IPS-18a (cell line): Measurements from ENCODE around the gene WDR36.

Experiments
- H3K27ac ChIP-seq: one replicate; pipeline ENCODE4 v1.5.1; 2013; ENCODE audit warnings: low read length
- H3K27me3 ChIP-seq: one replicate; pipeline ENCODE4 v1.6.1; 2013; ENCODE audit warnings: mild to moderate bottlenecking, low read length; ENCODE audit not compliant: control insufficient read depth, insufficient read depth
- H3K36me3 ChIP-seq: one replicate; pipeline ENCODE4 v1.6.1; 2013; ENCODE audit warnings: low read depth, low read length; ENCODE audit not compliant: control insufficient read depth
- H3K4me1 ChIP-seq: one replicate; pipeline ENCODE4 v1.6.1; 2013; ENCODE audit warnings: low read depth, low read length; ENCODE audit not compliant: control insufficient read depth
- H3K4me3 ChIP-seq: one replicate; pipeline ENCODE4 v1.5.1; 2013; ENCODE audit warnings: low read length
- H3K9ac ChIP-seq: one replicate; pipeline ENCODE4 v1.6.1; 2013; ENCODE audit warnings: mild to moderate bottlenecking, low read length, moderate library complexity
- H3K9me3 ChIP-seq: one replicate; pipeline ENCODE4 v1.6.1; 2013; ENCODE audit warnings: low read depth, low read length; ENCODE audit not compliant: control insufficient read depth

WDR36 gene

GRCh38 chr5:111165058-111165457 is 72.9 kb downstream of the WDR36 start:
- no peak overlapping the region for H3K4me3 ChIP-seq
- no peaks in the 10 kb centered on the region for H3K36me3 ChIP-seq
- no peaks in the 10 kb centered on the region for H3K27me3 ChIP-seq
- H3K27ac ChIP-seq = no peak overlapping the region
- no peaks in the 10 kb centered on the region for H3K9me3 ChIP-seq
- no peak overlapping the region for H3K9ac ChIP-seq
- peaks cover 5% of the 10 kb centered on the region for H3K4me1 ChIP-seq

- no peaks in the 10 kb centered on the region for H3K36me3 ChIP-seq
- H3K27ac ChIP-seq = no peak overlapping the region
- no peaks in the 10 kb centered on the region for H3K9me3 ChIP-seq
- H3K4me1 ChIP-seq = peaks cover 5% of the 10 kb centered on the region
- no peak overlapping the region for H3K4me3 ChIP-seq
- H3K27me3 ChIP-seq = no peaks in the 10 kb centered on the region
- no peak overlapping the region for H3K9ac ChIP-seq
These were observed 75.4 kb downstream of the WDR36 start for GRCh38 chr5:111167551-111167950.

- Histone ChIP-seq H3K4me1 (peaks cover 5% of the 10 kb centered on the region), H3K27me3 (no peaks in the 10 kb centered on the region), H3K4me3 (no peak overlapping the region), H3K36me3 (no peaks in the 10 kb centered on the region), H3K27ac (no peak overlapping the region), H3K9me3 (no peaks in the 10 kb centered on the region), H3K9ac (no peak overlapping the region)
These were observed 76.5 kb downstream of the WDR36 start for GRCh38 chr5:111168608-111169007.

DNA sequence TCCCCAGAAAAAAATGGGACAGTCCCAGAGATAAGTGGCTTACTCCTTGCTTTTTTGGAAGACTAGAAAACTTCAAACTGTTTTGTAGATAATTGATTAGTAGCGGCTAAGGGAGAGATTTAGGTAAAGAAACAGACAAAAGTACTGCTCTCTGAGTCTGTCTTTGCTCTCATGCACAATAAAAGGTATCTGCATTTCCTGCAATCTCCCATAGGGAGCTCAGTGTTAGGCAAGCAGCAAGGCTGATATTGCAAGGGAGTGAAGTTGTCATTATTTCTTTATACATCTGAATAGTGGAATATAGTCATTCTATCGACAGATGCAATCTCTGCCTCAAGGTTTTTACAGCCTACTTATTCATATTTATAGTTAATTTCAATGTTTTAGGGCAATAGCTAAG is 77.1 kb downstream of the WDR36 start:
- no peak overlapping the region for H3K4me3 ChIP-seq
- H3K27ac ChIP-seq = no peak overlapping the region
- no peaks in the 10 kb centered on the region for H3K36me3 ChIP-seq
- no peak overlapping the region for H3K9ac ChIP-seq
- peaks cover 5% of the 10 kb centered on the region for H3K4me1 ChIP-seq
- H3K27me3 ChIP-seq = no peaks in the 10 kb centered on the region
- no peaks in the 10 kb centered on the region for H3K9me3 ChIP-seq

- H3K4me1 ChIP-seq = peaks cover 5% of the 10 kb centered on the region
- no peak overlapping the region for H3K4me3 ChIP-seq
- H3K9me3 ChIP-seq = no peaks in the 10 kb centered on the region
- H3K9ac ChIP-seq = no peak overlapping the region
- H3K36me3 ChIP-seq = no peaks in the 10 kb centered on the region
- H3K27ac ChIP-seq = no peak overlapping the region
- no peaks in the 10 kb centered on the region for H3K27me3 ChIP-seq
These were observed 78.1 kb downstream of the WDR36 start for GRCh38 chr5:111170279-111170678.

DNA sequence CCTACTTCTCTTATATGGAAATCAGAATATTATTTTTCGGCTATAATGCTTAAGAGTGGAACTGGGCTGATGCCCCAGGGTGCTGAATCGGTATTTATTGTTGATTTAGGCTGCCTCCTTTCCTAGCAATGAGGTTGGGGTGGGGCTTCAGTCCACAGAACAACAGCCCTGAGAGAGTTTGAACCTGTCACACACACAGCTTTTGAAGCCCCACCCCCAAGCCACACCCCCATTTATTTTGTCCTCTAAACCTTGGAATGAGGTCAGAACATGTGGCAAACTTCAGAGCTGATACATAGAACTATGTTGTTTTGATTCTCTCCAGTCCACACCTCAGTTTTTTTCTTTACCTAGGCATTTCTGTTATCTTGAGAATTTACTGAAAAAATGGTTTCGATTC is 80.4 kb downstream of the WDR36 start:
- Histone ChIP-seq H3K36me3 (no peaks in the 10 kb centered on the region), H3K9ac (no peak overlapping the region), H3K27ac (no peak overlapping the region), H3K27me3 (no peaks in the 10 kb centered on the region), H3K9me3 (no peaks in the 10 kb centered on the region), H3K4me3 (no peak overlapping the region), H3K4me1 (peaks cover 5% of the 10 kb centered on the region)

- Histone ChIP-seq H3K9me3 (no peaks in the 10 kb centered on the region), H3K27me3 (no peaks in the 10 kb centered on the region), H3K4me3 (no peak overlapping the region), H3K27ac (no peak overlapping the region), H3K36me3 (no peaks in the 10 kb centered on the region), H3K9ac (no peak overlapping the region), H3K4me1 (peaks cover 5% of the 10 kb centered on the region)
These were observed 81.3 kb downstream of the WDR36 start for GRCh38 chr5:111173476-111173875.
